Uterus (tissue), 4 donors: ENCODE measurements around the gene TEX261. TPM values are rescaled to one million over a fixed set of nuclear protein-coding genes. Genes with fewer than 3 reads are reported as not detected.

Source experiments
- DNase-seq, 2 donors: peaks; one replicate each; pipeline ENCODE4 v3.0.0-alpha.2; 2019 to 2020
- H3K27ac ChIP-seq, 2 donors: fragments of 200-600 bp; sonication (generic); 1 replicate in 1 of 2; 2 replicates in 1 of 2; pipeline ENCODE4 v1.5.1; 2016 to 2018
- H3K27me3 ChIP-seq, 2 donors: fragments of 200-600 bp; sonication (generic); one replicate each; pipeline ENCODE4 v1.5.1; 2018 to 2019; ENCODE audit warnings: control low read depth in 1 of 2
- H3K36me3 ChIP-seq, 2 donors: fragments of 200-600 bp; sonication (generic); one replicate each; pipeline ENCODE4 v1.5.1; 2019; ENCODE audit warnings: control low read depth in 1 of 2
- H3K4me1 ChIP-seq, 2 donors: fragments of 200-600 bp; sonication (generic); one replicate each; pipeline ENCODE4 v1.5.1; 2018 to 2019; ENCODE audit warnings: control low read depth in 1 of 2
- H3K4me3 ChIP-seq, 2 donors: fragments of 200-600 bp; sonication (generic); 1 replicate in 1 of 2; 2 replicates in 1 of 2; pipeline ENCODE4 v1.5.1; 2018 to 2019; ENCODE audit warnings: mild to moderate bottlenecking in 1 of 2
- H3K9me3 ChIP-seq, 2 donors: fragments of 200-600 bp; sonication (generic); one replicate each; pipeline ENCODE4 v1.5.1; 2019; ENCODE audit warnings: control low read depth in 1 of 2
- POLR2A ChIP-seq, 2 donors: fragments of 450-650 bp; IDR thresholded peaks; one replicate each; pipeline ENCODE4 v1.6.1; 2016; ENCODE audit warnings: antibody characterized with exemption in 2 of 2, mild to moderate bottlenecking in 1 of 2, moderate library complexity in 1 of 2
- intact Hi-C: fragments of 100-400 bp; cut with DNase I; formaldehyde crosslinking; loops from one replicate; pipeline ENCODE4 v1.15.1; 2023; ENCODE audit warnings: low total_unique reads
- total RNA-seq, 4 donors: library from RNA; depleted of rRNA in 3 of 4; stranded (reverse); fragments of >200 nt in 3 of 4; gene quantifications; one replicate each; pipeline versions ENCODE4 v1.1.0 to v1.2.4, GENCODE V29; 2014 to 2023
- TF ChIP-seq, protein P1 (sequence below), 4 experiments: fragments of 200-600 bp in 2 of 4; fragments of 450-650 bp in 2 of 4; sonication (generic) in 2 of 4; IDR thresholded peaks; one replicate each; pipeline ENCODE4 v1.5.1; 2016 to 2019; ENCODE audit warnings: antibody characterized with exemption in 4 of 4, mild to moderate bottlenecking in 2 of 4, moderate library complexity in 1 of 4
- donor health status: DM: yes; HTN: yes; CAD: no.

Gene TEX261
- total RNA-seq, 4 donors from 2014 or later: 10.2 to 81.8 (median 53.7) TPM

DNA sequence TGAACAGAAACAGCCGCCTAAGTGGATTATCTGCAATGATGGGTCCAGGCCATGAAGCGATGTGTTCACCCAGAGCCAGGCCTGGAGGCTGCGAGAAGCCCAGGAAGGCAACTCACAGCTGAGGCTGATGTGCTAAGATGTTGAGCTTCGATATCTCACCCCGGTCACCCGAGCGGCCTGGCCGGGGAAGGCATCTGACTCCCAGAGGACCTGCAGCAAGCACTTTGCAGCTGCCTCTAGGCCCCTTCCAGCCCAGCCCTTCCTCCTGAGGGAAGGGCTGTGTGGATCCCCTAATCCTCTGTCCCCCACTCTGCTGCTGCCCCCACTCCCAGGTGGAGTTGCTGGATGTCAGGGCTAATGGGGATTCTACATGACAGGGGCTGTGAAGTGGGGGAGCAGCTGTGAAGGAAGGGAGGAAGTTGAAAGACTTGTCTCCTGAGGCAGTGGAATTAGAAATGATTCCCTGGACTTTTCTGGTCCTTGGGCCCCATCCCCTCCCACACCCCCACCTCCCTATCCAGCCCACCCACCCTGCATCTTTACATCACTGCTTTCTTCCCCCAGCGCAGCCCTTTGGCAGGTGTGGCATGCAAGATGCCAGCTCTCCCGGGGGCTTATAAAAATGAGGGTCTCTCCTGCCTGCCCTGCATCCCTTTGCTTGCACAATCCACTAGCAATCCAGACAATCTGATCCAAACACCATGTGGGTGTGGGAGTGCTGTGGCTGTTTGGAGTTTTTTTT is 54.7 kb downstream of the TEX261 start:
- no peak overlapping the region for H3K4me3 ChIP-seq
- no peak overlapping the region for H3K27ac ChIP-seq
- no peaks in the 10 kb centered on the region for H3K36me3 ChIP-seq
- intact Hi-C loops: no loop called here
- H3K27me3 ChIP-seq: no peaks in the 10 kb centered on the region
- no peaks in the 10 kb centered on the region for H3K4me1 ChIP-seq
- no peaks in the 10 kb centered on the region for H3K9me3 ChIP-seq
- TF ChIP-seq POLR2A (IDR thresholded peaks at IDR 0.05): no peak
- TF ChIP-seq, protein P1, sequence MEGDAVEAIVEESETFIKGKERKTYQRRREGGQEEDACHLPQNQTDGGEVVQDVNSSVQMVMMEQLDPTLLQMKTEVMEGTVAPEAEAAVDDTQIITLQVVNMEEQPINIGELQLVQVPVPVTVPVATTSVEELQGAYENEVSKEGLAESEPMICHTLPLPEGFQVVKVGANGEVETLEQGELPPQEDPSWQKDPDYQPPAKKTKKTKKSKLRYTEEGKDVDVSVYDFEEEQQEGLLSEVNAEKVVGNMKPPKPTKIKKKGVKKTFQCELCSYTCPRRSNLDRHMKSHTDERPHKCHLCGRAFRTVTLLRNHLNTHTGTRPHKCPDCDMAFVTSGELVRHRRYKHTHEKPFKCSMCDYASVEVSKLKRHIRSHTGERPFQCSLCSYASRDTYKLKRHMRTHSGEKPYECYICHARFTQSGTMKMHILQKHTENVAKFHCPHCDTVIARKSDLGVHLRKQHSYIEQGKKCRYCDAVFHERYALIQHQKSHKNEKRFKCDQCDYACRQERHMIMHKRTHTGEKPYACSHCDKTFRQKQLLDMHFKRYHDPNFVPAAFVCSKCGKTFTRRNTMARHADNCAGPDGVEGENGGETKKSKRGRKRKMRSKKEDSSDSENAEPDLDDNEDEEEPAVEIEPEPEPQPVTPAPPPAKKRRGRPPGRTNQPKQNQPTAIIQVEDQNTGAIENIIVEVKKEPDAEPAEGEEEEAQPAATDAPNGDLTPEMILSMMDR (IDR thresholded peaks at IDR 0.05): no peak
- DNase-seq: no peak

DNA sequence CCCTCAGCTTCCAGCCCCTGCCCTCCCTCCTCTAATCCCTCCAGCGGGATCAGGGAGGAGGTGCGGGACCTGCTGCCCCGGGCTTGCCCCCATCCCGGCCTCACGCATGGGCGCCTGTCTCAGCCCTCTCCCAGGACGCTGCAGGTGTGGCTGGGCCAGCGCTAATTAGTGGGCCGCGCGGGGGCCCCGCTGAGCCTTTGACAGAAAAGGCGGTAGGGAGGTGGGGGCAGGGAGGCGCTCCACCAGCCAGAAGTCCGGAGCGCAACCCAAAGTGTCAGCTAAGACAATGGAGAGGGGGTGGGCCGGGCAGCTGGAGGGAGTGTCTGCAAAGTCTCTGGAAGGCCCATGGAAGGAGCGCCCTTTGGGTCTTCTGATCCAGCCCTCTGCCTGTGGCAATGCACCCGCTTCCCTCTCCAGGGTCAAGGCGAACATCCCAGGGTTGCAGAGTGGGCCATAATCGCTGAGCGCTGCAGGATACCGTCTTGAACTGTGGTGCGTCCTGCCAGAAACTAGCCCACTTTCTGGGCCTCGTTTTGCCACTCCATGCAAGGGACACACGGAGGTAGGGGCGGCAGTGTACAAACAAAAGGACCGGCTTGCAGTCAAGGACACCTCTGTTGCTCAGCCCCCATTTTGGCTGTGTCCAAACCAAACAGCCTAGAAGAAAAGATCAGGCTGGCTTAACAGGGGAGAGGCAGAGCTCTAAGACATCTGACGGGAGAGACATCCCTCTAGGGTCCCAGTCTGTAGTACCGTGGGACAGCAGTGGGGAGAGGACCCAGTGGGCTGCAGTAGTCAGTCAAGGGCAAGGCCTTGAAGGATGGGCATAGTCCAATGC is 55.5 kb downstream of the TEX261 start:
- no peak for DNase-seq
- intact Hi-C loops: no loop called here

DNA sequence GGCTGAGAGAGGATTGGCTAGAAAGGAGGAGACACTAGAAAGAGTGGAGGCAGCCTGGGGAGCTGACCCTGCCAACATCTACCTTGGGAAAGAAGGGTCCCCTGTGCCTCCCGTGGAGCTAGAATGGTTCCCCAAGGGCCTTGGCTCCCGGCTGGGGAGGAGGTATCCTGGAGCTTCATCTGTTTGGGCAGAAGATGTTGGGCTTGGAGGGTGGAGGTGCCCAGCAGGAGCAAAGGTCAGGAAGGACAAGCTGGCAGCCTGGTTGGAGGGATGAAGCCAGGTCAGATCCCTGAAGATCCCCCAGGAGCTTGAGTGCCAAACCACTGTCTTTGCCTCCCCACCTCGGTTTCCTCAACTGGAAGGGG is 56.1 kb downstream of the TEX261 start:
- no peaks in the 10 kb centered on the region for H3K4me1 ChIP-seq
- H3K4me3 ChIP-seq: no peak overlapping the region
- no peak overlapping the region for H3K27ac ChIP-seq
- H3K9me3 ChIP-seq: no peaks in the 10 kb centered on the region
- no peak for TF ChIP-seq POLR2A (IDR thresholded peaks at IDR 0.05)
- TF ChIP-seq, protein P1 (IDR thresholded peaks at IDR 0.05): no peak
- no peaks in the 10 kb centered on the region for H3K27me3 ChIP-seq
- no peaks in the 10 kb centered on the region for H3K36me3 ChIP-seq
- no peak for DNase-seq
- intact Hi-C loops: no loop called here

More for the DNA sequence above, 55.5 kb downstream of the TEX261 start:
- TF ChIP-seq POLR2A (IDR thresholded peaks at IDR 0.05): no peak
- TF ChIP-seq, protein P1 (IDR thresholded peaks at IDR 0.05): no peak
- Histone ChIP-seq H3K9me3 (no peaks in the 10 kb centered on the region), H3K27me3 (no peaks in the 10 kb centered on the region), H3K27ac (no peak overlapping the region), H3K4me3 (no peak overlapping the region), H3K4me1 (no peaks in the 10 kb centered on the region), H3K36me3 (no peaks in the 10 kb centered on the region)

DNA sequence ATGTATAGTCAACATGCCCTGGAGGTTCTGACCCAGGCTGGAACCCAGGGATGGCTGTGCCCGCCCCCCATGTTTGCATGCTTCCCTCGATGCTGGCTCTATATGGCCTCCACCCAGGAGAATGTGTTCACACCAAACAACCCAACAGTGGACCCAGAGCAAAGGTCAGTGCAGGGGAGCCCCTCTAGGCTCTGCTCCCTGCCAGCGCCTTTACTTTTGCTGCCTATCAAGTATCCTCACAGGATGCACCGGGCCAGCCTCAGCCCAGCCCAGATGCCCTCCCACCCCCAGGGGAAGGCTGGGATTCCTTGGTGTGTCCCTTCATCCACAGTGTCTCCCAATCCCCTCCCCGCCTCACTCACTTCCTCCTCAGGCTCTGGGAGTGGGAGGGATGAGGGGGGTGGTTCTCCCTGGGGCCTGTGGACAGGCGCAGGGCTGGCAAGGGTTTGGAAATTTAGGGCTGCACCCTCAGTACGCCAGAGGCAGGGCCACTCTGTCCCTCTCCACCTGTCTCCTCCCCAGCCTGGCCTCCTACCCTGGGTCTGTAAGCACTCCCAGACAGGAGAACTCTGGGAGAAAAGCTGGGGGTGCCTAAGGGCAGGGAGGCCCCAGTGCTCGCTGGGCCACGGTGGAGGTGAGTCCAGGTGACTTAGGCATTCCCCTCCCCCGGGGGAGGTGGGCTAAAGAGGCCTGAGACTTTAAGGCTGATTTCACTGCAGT is 56.6 kb downstream of the TEX261 start:
- no peaks in the 10 kb centered on the region for H3K27me3 ChIP-seq
- H3K27ac ChIP-seq: no peak overlapping the region
- H3K4me3 ChIP-seq: no peak overlapping the region
- H3K4me1 ChIP-seq: no peaks in the 10 kb centered on the region
- intact Hi-C loops: no loop called here
- no peak for DNase-seq
- no peaks in the 10 kb centered on the region for H3K36me3 ChIP-seq
- TF ChIP-seq, protein P1 (IDR thresholded peaks at IDR 0.05): no peak
- no peak for TF ChIP-seq POLR2A (IDR thresholded peaks at IDR 0.05)
- H3K9me3 ChIP-seq: no peaks in the 10 kb centered on the region
